Measurements from ENCODE around the gene AK8.
"Not testable (repeated sequence)": the region's sequence is repeated elsewhere in the genome, so short reads cannot be mapped to it uniquely, and the experiment has no call there.

AK8 gene

DNA sequence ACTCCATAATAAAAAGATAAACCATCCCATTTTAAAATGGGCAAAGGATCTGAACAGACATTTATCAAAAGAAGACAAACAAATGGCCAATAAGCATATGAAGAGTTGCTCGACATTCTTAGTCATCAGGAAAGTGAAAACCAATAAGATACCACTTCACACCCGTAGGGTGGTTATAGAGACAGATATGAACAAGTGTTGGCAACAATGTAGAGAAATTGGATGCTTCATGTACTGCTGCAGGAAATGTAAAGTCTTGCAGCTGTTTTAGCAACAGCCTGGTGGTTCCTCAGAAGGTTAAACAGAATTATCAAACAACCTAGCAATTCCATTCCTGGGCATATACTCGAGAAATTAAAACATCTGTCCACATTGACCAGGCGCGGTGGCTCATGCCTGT, 165.3 kb downstream of the AK8 start:
- no peak overlapping the region for H3K4me3 ChIP-seq (replicated peaks in 1 of 2; ENCODE audit: low read depth in 2 of 2, low read length in 2 of 2)
- TF ChIP-seq, protein P1, sequence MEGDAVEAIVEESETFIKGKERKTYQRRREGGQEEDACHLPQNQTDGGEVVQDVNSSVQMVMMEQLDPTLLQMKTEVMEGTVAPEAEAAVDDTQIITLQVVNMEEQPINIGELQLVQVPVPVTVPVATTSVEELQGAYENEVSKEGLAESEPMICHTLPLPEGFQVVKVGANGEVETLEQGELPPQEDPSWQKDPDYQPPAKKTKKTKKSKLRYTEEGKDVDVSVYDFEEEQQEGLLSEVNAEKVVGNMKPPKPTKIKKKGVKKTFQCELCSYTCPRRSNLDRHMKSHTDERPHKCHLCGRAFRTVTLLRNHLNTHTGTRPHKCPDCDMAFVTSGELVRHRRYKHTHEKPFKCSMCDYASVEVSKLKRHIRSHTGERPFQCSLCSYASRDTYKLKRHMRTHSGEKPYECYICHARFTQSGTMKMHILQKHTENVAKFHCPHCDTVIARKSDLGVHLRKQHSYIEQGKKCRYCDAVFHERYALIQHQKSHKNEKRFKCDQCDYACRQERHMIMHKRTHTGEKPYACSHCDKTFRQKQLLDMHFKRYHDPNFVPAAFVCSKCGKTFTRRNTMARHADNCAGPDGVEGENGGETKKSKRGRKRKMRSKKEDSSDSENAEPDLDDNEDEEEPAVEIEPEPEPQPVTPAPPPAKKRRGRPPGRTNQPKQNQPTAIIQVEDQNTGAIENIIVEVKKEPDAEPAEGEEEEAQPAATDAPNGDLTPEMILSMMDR (IDR thresholded peaks at IDR 0.05; ENCODE audit: low read depth, low read length): no peak
- no peak for DNase-seq (ENCODE audit: low read depth in 2 of 2)

DNA sequence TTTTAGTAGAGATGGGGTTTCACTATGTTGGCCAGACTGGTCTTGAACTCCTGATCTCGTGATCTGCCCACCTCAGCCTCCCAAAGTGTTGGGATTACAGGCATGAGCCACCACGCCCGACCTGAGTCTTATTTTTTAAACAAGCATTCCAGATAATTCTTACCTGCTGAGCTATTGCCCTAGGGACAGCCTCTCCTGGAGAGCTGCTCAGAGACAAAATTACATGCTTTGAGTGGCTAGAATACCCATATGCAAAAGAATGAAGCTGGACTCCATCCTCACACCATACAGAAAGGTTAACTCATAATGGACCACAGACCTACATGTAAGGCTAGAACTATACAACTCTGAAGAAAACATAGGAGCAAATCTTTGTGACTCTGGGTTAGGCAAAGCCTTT, 166.2 kb downstream of the AK8 start:
- TF ChIP-seq, protein P1 (IDR thresholded peaks at IDR 0.05; ENCODE audit: low read depth, low read length): no peak
- H3K4me3 ChIP-seq (replicated peaks in 1 of 2; ENCODE audit: low read depth in 2 of 2, low read length in 2 of 2): no peak overlapping the region
- no peak for DNase-seq (ENCODE audit: low read depth in 2 of 2)

DNA sequence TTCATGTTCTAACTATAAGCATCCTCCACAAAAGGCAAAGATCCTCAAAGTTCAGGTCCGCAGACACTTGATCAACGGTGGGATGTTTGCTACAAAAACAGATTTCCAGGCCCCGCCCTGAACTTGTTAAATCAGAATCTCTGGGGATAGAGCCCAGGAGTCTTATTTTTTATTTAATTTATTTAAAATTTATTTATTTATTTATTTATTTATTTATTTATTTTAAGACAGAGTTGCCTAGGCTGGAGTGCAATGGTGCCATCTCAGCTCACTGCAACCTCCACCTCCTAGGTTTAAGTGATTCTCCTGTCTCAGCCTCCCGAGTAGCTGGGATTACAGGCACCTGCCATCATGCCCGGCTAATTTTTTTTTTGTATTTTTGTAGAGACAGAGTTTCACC, 166.9 kb downstream of the AK8 start:
- not testable (repeated sequence) for H3K4me3 ChIP-seq (replicated peaks in 1 of 2; ENCODE audit: low read depth in 2 of 2, low read length in 2 of 2); DNase-seq (ENCODE audit: low read depth in 2 of 2)

DNA sequence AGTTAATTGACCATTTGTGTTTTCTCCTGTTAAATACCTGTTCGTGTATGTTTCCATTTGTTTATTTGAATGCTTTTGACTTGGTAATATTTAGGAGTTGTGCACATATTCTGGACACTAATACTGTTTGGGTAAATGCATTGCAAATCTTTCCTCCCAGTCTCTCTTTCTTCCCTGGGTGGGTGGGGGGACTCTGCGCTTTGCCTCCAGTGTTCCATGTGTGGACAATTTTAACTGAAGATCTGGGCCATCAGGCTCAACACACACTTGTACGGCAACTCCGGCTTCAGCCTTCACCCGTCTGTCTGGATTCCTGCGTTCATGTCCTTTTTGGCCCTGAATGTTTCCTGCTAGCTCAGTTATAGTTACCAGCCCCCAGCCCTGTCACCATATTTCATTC, 167.8 kb downstream of the AK8 start:
- H3K4me3 ChIP-seq (replicated peaks in 1 of 2; ENCODE audit: low read depth in 2 of 2, low read length in 2 of 2): no peak overlapping the region
- no peak for DNase-seq (ENCODE audit: low read depth in 2 of 2)
- TF ChIP-seq, protein P1 (IDR thresholded peaks at IDR 0.05; ENCODE audit: low read depth, low read length): no peak

DNA sequence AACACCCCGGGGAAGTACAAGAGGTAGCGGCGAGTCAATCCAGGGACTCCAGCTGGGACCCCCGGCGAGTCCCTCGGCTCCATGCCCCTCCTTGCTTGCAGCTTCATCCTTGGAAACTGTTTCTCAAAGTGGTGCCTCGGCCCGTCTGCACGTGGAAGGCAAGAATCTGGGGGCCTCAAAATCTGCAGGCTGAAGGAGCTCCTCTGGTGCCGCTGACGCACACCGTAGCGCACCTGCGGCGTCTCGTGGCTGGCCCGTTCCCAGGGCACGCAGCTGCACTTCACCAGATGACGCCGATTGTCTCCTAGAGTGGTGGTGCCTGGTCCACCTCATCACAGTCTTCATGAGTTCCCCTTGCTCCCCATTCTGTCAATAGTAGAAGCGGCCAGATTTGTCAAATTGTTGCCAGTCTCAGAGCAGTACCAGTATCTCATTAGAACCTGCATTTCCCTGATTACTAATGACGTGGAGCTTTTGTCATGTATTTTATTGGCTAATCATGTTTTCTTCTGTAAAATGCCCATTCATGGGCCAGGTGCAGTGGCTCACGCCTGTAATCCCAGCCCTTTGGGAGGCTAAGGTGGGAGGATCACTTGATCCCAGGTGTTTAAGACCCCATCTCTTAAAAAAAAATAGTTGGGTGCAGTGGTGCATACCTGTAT, 169.2 kb downstream of the AK8 start:
- TF ChIP-seq, protein P1 (IDR thresholded peaks at IDR 0.05; ENCODE audit: low read depth, low read length): no peak
- no peak for DNase-seq (ENCODE audit: low read depth in 2 of 2)
- H3K4me3 ChIP-seq (replicated peaks in 1 of 2; ENCODE audit: low read depth in 2 of 2, low read length in 2 of 2): no peak overlapping the region

DNA sequence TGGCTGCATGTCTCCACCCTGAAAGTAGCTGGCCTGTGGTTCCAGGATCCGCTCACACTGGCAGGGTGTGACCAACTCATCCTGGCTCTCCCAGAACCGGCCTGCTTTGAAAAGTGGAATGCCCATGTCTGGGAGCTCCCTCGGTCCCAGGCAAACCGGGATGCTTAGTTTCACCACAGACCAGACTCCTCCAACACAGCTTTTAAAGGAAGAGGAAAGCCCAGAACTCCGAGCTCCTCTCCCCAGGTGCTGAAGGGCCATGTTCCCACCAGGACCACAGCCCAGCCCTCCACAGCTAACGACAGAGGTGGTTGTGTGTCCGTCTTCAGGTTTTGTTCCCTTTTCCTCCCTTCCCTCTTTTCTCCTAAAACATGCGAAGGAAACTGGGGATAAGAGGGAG, 169.8 kb downstream of the AK8 start:
- TF ChIP-seq, protein P1 (IDR thresholded peaks at IDR 0.05; ENCODE audit: low read depth, low read length): no peak
- DNase-seq (ENCODE audit: low read depth in 2 of 2): no peak
- no peak overlapping the region for H3K4me3 ChIP-seq (replicated peaks in 1 of 2; ENCODE audit: low read depth in 2 of 2, low read length in 2 of 2)

DNA sequence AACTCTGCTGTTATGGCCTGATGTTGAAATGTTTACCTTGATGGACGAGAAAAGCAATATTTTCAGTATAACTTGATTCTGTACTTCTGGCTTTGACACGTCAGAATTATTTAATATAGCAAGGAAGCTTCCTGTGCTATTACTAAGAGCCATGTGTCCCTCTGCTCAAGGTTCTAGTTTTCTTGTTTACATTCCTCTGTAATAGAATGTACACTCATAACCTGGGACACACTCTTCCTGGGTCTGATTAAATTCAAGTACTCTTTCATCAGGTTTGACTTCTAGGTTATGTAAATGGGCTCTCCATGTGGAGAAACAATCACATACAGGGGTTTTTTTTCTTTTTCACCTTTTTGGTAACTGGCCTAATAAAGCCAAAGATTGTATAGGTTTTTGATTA, 174.7 kb downstream of the AK8 start:
- DNase-seq (ENCODE audit: low read depth in 2 of 2): peak in 1 of 2 donors; percentile 38
- H3K4me3 ChIP-seq (replicated peaks in 1 of 2; ENCODE audit: low read depth in 2 of 2, low read length in 2 of 2): no peak overlapping the region
- TF ChIP-seq, protein P1 (IDR thresholded peaks at IDR 0.05; ENCODE audit: low read depth, low read length): no peak
